Coronary artery (tissue), 2 donors: ENCODE measurements around the gene FCMR.

ENCODE experiments used
- DNase-seq: peaks from one replicate; pipeline ENCODE4 v3.0.0-alpha.2; 2017; ENCODE audit warnings: low spot score
- H3K27ac ChIP-seq, 2 donors: fragments of 200-600 bp; sonication (generic); one replicate each; pipeline ENCODE4 v1.5.1; 2016 to 2019
- H3K4me3 ChIP-seq: fragments of 200-600 bp; sonication (generic); 2 replicates; pipeline ENCODE4 v1.5.1; 2016; ENCODE audit warnings: mild to moderate bottlenecking, moderate library complexity
- CTCF ChIP-seq: fragments of 200-600 bp; sonication (generic); IDR thresholded peaks from one replicate; pipeline ENCODE4 v1.5.1; 2019; ENCODE audit warnings: antibody characterized with exemption

FCMR gene

GRCh38 chr1:206955476-206956451, 34.0 kb upstream of the FCMR start:
- H3K27ac ChIP-seq, result no peak overlapping the region
- TF ChIP-seq CTCF, result no peak
- H3K4me3 ChIP-seq, result no peak overlapping the region
- DNase-seq, result no peak

GRCh38 chr1:206954459-206955342, 33.0 kb upstream of the FCMR start:
- TF ChIP-seq CTCF, result no peak
- DNase-seq, result no peak
- Histone ChIP-seq H3K4me3 (no peak overlapping the region), H3K27ac (no peak overlapping the region)

GRCh38 chr1:206953626-206954025, 31.9 kb upstream of the FCMR start:
- DNase-seq, result no peak
- Histone ChIP-seq H3K27ac (no peak overlapping the region), H3K4me3 (no peak overlapping the region)
- TF ChIP-seq CTCF, result no peak

GRCh38 chr1:206953126-206953525, 31.4 kb upstream of the FCMR start:
- DNase-seq, result no peak
- H3K4me3 ChIP-seq, result no peak overlapping the region
- TF ChIP-seq CTCF, result no peak
- H3K27ac ChIP-seq, result no peak overlapping the region

- TF ChIP-seq CTCF, result no peak
- Histone ChIP-seq H3K4me3 (no peak overlapping the region), H3K27ac (no peak overlapping the region)
- no peak for DNase-seq
These were observed 30.4 kb upstream of the FCMR start for GRCh38 chr1:206952171-206952570.

- DNase-seq, result no peak
These were observed 29.8 kb upstream of the FCMR start for GRCh38 chr1:206951318-206952100.

More at GRCh38 chr1:206951318-206952100, 29.8 kb upstream of the FCMR start:
- Histone ChIP-seq H3K27ac (no peak overlapping the region), H3K4me3 (no peak overlapping the region)
- no peak for TF ChIP-seq CTCF
